GM19452 (cell line): Measurements from ENCODE around the gene NMRK1.

Experiments
- ATAC-seq: cut with Tn5 transposase; IDR thresholded peaks from one replicate; pipeline ENCODE4 v1.9.1; 2021; ENCODE audit not compliant: unreplicated experiment

NMRK1 gene

GRCh38 chr9:75063556-75064305 lies 24.2 kb downstream of the NMRK1 start:
- ATAC-seq = no peak

GRCh38 chr9:75061169-75061568 lies 26.8 kb downstream of the NMRK1 start:
- no peak for ATAC-seq

- ATAC-seq = no peak
Observed at GRCh38 chr9:75054368-75055001, 33.5 kb downstream of the NMRK1 start.

- peak; percentile 99 for ATAC-seq
Observed at GRCh38 chr9:75053869-75054268, 34.1 kb downstream of the NMRK1 start.

GRCh38 chr9:75051285-75051684 lies 36.7 kb downstream of the NMRK1 start:
- ATAC-seq = no peak

GRCh38 chr9:75047506-75047905 lies 40.4 kb downstream of the NMRK1 start:
- no peak for ATAC-seq

- no peak for ATAC-seq
Observed at GRCh38 chr9:75046725-75047345, 41.1 kb downstream of the NMRK1 start.

- ATAC-seq = no peak
Observed at GRCh38 chr9:75041041-75041440, 46.9 kb downstream of the NMRK1 start.

GRCh38 chr9:75039801-75040200 lies 48.2 kb downstream of the NMRK1 start:
- no peak for ATAC-seq

GRCh38 chr9:75039009-75039408 lies 48.9 kb downstream of the NMRK1 start:
- no peak for ATAC-seq

- no peak for ATAC-seq
Observed at GRCh38 chr9:75036793-75037192, 51.2 kb downstream of the NMRK1 start.

GRCh38 chr9:75033791-75034473 lies 54.0 kb downstream of the NMRK1 start:
- peak; percentile 94 for ATAC-seq

GRCh38 chr9:75027187-75028107 lies 60.5 kb downstream of the NMRK1 start:
- peak; percentile 51 for ATAC-seq

- no peak for ATAC-seq
Observed at GRCh38 chr9:75023846-75024245, 64.1 kb downstream of the NMRK1 start.

- ATAC-seq = no peak
Observed at GRCh38 chr9:75019654-75020053, 68.3 kb downstream of the NMRK1 start.

GRCh38 chr9:75019022-75019421 lies 68.9 kb downstream of the NMRK1 start:
- ATAC-seq = no peak

- ATAC-seq = no peak
Observed at GRCh38 chr9:75017378-75017777, 70.6 kb downstream of the NMRK1 start.

- no peak for ATAC-seq
Observed at GRCh38 chr9:75013735-75014134, 74.2 kb downstream of the NMRK1 start.
